NOMO-1 treated with DMSO at 0.1 percent for 48 hours (cell line): Measurements from ENCODE around the gene IL10.
"Not testable (repeated sequence)": the region's sequence is repeated elsewhere in the genome, so short reads cannot be mapped to it uniquely, and the experiment has no call there.

ENCODE experiments used
- DNase-seq: peaks from one replicate; lab custom pipeline; 2025; ENCODE audit not compliant: unreplicated experiment; lab: John Stamatoyannopoulos, UW

IL10 gene

DNA sequence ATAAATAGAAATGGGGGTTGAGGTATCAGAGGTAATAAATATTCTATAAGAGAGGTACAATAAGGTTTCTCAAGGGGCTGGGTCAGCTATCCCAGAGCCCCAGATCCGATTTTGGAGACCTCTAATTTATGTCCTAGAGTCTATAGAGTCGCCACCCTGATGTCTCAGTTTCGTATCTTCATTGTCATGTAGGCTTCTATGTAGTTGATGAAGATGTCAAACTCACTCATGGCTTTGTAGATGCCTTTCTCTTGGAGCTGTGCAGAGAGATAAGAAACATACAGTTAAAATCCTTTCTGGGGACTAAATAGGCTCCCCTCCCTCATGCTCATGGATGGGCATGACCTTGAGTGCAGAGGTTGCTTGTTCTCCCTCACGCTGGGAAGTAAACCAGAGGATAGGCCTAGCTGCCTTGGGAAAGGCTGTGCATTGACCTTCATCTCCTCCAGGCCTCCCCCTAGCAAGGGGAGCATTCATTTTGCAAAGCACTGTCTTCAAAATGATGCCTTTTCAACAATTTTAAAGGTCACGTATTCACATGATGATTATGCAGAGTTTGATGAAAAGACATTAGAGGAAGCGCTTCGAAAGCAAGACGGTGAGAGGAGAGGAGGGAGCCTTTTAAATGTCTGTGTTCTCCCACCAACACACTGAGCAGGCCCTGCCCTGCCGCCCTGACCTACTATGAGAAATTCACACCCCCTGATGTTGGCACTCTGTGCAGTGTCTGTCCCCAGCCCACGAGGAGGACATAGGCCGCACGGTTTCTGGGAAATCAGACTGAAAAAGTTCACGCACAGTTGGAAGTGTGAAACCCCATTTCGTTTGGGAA is 3.6 kb downstream of the IL10 start:
- DNase-seq = no peak

DNA sequence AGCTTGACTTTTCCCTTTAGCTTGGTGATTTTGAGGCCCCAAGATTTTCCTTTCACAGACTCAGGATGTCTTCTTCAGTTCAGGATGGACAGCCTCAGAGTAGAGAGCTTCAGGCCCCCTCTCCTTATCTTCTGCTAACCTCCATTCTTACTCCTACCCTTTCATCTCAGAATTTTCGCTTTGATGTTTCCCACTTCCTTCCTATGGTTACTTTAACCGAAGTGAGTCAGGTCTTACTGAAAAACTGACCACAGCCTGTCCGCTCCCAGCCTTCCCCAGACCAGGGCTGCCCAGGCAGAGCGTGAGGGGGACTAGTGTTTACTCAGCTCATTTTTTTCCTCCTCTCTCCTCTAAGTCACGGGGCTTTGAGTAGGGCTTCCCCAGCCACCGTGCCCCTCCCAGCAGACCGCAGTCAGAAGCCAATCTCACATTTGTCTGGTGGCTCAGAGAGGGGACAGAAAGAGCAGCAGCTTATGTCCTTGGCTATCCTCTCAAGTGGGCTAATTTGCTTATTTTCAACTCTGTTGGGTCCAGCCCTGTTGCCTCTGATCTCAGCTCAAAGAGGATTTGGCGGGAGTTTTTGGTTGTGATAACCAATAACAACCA is 5.9 kb downstream of the IL10 start:
- DNase-seq = peak; percentile 80

DNA sequence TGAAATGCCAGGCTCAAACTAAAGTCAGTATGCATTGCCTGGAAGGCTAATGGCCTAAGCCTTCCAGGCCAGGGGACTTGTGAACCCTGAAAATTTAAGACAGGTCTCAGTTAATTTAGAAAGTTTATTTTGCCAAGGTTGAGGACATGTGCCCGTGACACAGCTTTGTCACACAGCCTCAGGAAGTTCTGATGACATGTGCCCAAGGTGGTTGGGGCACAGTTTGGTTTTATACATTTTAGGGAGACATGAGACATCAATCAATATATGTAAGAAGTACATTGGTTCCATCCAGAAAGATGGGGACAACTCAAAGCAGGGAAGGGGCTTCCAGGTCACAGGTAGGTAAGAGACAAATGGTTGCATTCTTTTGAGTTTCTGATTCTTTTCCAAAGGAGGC is 6.5 kb downstream of the IL10 start:
- not testable (repeated sequence) for DNase-seq

DNA sequence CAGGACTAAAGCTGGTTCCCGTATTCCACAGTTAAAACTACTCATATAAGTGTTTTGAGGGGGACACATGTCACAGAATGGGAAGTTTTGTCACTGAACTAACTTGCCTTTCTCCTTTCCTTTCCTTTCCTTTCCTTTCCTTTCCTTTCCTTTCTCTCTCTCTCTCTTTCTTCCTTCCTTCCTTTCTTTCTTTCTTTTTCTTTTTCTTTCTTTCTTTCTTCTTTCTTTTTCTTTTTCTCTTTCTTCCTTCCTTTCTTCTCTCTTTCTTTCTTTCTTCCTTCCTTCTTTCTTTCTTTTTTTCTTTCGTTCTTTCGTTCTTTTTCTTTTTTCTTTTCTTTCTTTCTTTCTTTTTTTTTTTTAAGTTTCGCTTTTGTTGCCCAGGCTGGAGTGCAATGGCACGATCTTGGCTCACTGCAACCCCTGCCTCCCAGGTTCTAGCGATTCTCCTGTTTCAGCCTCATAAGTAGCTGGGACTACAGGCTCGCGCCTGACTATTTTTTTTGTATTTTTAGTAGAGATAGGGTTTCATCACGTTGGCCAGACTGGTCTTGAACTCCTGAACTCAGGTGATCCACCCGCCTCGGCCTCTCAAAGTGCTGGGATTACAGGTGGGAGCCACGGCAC is 9.4 kb downstream of the IL10 start:
- not testable (repeated sequence) for DNase-seq

DNA sequence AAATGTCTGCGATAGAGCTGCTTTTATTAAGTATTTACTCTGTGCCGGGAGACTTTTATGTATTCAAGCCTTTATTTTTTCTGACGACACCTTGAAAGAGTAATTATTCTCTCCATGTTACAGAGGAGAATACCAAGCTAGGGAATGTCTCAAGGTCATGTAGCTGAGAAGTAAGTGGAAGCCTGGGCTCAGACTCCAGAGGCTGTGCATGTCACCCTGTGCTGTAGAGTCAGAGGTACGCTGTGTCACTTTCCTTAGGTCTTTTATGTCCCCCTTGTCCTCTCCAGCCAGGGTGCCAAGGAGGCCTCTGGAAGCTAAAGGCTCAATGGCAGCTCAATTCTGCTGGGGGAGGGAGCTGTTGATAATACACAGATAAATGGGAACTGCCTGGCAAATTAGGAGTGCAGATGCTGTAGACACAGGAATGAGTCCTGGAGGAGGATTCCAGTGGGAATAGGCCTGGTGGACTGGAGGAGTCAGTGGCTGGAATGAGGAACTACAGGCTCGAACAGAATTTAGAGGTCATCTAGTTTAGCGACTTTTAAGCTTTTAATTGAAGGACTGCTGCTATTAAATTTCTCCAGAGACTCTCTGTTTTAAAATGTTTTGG is 11.0 kb downstream of the IL10 start:
- DNase-seq = no peak

DNA sequence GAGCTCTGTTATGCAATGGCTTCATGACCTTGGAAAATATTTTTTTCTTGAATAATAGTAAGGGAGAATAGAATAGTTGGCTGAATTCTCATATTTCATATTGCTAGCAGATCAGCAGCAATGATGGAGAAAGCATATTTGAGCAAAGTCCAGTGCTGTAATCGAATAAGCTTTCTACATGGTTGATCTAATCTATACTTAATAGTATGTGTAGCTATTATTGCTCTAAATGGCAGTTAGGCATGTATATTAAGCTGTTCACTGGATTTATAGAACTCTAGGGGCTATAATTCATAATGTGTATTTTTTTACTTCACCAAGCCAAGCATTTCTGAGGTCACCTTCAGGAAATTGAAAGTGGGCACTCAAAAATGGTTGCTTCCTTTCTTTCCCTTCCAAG is 11.7 kb downstream of the IL10 start:
- DNase-seq = no peak

DNA sequence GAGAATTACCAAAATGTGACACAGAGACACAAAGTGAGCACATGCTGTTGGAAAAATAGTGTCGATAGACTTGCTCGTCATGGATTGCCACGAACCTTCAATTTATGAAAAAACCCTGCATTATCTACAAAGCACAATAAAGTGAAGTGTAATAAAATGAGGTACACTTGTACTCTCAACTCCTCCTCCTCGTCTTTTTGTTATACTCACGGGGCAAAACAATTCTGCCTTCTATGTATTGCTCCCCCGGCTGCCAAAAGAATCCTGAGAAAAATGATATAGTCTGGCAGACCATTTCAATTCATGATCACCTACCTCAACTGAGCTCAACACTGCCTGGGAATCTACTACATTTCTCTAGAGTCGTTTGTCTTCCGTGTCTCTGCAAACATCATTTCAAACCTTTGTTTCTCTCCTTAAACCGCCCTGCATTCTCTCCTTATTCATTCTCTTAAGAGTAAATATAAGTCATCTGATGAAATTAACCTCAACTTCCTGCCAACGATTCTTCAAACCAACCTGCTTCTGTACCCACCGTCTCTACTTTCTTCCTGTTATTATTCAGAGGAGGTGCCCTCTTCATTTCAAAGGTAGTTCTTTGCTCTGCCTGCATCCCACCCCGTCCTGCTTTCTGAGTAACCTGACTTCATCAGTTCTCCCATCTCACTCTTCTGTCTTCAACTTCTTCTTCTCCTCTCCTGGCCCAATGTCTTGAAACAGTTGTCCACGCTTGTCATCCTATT is 14.6 kb downstream of the IL10 start:
- peak; percentile 72 for DNase-seq

DNA sequence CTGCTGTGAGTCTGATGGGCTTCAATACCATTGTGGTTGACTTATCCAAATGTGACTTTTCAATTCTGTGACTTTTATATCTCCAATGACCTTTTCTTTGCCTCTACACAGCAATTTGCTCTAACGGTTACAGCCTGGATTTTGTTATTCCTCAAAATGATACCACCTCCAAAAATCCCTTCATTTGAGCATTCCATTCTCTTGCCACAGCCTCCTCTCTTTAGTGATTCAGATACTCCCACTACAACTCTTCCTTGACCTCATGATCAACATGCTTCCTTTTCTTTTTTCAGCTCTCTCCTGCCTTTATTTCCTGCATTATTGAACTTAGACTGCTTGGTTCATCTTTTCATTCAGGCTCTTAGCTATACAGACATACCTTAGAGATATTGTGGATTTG is 18.3 kb downstream of the IL10 start:
- no peak for DNase-seq

DNA sequence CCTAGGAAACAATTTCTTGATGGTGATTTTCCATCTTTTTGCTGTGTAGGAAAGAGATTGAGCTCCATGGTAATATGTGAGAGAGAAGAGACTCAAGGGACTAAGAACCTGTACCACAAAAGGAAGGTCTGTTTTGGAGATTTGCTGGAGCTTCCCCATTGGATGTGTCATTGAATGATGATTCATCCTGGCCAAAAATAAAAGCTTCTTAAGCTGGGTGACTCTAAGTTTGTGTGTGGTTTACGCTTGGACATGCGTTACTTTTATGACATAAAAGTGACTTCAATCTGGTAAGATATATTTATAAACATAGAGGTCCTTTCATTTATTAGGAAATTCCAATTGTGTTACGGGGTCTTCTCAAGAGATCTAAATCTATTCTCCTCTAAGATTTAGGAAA is 19.2 kb downstream of the IL10 start:
- DNase-seq = peak; percentile 78

DNA sequence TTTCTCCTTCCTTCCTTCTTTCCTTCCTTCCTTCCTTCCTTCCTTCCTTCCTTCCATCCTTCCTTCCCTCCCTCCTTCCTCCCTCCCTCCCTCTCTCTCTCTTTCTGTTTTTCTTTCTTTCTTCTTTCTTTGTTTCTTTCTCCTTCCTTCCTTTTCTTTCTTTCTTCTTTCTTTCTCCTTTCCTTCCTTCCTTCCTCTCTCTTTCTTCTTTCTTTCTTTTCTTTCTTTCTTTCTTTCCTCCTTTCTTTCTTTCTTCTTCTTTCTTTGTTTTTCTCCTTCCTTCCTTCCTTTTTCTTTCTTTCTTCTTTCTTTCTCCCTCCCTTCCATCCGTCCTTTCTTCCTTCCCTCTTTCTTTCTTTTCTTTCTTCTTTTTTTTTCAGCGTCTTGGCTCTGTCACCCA is 19.8 kb downstream of the IL10 start:
- DNase-seq = no peak

DNA sequence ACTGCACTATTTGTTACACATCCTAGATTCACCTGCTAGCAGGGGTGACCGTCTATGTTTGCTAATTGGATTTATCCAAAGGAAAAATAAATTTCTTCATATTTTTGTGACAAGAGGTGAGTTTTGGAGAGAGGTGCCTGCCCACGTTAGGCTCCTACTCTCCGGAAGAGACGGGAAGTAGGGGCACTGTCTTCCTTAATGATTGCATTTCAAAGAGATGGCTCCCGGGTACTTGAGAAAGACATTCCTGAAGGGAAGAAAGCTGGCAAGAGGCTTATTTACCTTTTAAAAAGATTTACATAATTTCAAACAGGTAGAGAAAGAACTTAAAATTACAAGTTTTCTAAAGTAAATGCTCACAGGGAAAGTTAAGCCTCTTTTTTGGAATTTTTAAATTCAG is 20.4 kb downstream of the IL10 start:
- DNase-seq = no peak

DNA sequence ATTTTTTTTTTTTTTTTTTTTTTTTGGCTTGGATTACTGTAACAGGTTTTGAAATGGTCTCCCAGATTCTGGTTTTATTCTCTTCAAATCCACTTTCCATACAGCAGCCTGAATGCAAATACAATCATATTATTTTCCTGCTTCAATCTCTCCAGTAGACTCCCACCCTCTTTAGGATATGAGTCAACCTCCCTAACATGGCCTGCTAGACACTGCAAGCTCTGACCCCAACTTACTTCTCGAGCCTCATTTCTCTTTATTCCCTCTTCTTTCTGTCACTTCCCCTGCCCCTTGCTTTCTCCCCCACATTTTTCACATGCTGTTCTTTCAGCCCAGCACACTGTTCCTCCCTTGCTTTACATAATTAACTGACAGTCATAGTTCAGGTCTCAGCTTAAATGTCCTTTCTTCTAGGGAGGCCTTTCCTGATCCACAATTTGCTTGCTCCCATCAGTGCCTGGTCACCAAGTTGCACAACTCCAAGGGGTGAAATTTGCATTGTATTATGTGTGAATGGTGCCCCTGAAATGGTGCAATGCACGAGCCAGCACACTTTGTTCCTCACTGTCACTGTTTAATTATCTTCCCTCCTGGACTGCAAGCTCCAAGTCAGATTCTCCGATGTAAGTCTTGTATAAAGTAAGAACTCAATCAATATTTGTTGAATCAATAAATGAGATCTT is 23.8 kb downstream of the IL10 start:
- peak; percentile 63 for DNase-seq

DNA sequence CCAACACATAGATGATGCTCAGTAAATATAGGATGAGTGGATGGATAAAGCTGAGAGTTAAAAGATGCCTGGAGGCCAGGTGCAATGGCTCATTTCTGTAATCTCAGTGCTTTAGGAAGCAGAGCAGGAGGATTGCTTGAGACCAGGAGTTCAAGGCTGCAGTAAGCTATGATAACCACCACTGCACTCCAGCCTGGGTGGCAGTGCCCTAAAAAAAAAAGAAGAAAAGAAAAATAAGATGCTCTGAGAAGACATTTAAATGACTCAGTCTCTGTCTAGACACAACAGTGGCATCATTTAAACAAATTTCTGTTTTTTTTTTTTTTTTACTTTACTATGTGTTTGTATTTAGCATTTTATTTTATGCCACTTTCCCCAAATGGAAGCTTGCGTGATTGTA is 27.0 kb downstream of the IL10 start:
- DNase-seq = no peak

DNA sequence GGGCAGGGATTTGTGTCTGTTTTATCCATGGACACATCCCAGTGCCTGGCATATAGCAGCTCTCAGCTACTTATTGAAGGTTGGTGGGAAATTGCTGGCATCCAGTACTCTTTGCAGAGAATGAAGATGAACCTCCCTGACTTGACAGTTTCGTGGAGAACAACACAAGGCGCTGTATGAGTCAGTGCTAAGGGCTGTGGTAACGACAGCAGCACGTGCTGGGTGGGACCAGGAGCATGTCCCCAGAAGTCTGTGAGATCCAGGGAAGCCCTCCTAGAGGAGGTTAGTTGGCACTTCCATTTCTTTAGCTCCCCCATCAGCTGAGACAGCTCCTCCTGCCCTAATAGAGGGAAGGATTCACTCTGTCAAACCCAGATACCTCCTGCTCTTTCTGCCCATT is 27.6 kb downstream of the IL10 start:
- DNase-seq = no peak

DNA sequence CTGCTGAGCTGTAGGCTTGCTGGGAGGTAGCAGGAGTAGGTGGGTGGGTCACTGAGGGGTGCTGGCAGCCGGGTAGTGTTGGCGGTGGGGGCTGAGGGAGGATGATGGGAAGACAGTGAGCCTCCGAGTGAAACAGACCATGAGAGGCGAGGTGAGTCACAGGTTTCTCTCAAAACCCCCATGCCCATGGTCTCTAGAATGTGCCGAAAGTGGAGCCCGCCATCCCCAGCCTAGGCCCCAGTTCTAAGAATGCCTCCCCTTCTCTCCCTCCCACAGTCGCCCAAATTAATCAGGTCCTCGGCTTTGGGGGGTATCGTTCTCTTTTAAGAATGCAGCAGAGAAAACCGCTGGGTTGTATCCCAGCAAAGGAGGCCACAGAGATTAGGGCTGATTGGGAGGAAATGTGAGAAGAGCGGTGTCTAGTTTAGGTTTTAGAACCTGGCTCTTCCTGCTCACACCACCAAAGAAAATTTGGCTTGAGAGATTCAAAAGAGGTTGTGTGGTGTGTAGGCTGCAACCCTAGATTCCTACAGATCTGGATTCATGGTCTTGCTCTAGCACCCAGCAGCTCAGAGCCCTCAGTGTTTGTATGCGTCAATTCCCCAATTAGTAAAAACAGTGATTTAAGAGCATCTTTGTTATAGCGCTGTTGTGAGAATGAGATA is 29.4 kb downstream of the IL10 start:
- no peak for DNase-seq

DNA sequence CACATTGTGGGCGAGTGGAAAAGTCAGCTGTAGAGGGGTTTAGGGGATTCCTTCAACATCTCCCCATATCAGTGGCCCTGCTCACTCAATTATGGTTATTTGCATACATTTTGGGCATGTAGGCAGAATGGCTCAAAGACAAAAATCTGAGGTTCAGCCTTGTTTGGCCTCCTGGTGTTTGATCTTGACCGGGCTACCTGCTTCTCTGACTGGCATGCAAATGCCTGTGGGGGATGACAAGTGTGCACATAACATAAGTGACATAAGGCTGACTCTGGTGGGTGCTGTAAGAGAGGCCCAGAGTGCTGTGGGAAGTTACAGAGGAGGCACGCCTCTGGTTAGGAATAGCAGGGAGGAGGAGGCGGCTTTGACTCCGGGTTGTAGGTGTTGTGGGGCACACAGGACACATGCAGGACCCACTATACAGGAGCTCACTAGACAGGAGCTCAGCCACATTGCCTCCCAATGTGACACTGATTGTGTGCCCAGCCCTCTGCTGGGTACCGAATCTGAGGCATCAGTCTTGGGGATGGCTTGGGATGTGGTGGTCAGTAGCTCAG is 31.1 kb downstream of the IL10 start:
- DNase-seq = no peak

DNA sequence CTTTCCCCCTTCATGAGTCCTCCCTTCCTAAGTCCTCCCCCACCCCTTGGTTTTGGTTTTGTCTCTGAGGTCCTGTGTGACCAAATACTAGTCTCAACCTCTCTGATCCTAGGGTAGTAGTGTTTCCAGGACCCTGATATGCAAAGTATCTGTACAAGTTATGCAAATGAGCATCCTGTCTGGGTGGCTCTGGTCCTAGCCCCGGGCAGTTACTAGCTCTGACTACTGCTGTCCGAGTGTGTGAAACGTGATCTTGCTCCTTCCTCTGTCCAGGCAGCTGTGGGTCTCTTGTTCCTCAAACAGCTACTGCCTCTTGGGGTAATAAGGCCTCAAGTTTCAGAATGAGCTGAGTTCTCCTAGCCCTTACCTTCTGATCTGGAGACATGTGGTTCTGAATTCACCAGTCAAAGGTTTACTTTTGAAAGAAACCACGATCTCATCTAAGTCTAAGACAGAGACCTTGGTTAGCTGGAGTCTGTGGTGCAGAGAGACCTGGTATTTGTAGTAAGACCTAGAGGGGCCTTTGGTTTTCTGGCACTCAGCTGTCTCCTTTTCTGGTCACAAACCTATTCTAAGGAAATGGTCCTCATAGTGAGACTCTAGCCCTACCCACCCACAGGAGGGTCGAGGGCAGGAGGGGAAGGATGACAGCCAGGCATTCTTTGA is 32.8 kb downstream of the IL10 start:
- DNase-seq = peak; percentile 69

DNA sequence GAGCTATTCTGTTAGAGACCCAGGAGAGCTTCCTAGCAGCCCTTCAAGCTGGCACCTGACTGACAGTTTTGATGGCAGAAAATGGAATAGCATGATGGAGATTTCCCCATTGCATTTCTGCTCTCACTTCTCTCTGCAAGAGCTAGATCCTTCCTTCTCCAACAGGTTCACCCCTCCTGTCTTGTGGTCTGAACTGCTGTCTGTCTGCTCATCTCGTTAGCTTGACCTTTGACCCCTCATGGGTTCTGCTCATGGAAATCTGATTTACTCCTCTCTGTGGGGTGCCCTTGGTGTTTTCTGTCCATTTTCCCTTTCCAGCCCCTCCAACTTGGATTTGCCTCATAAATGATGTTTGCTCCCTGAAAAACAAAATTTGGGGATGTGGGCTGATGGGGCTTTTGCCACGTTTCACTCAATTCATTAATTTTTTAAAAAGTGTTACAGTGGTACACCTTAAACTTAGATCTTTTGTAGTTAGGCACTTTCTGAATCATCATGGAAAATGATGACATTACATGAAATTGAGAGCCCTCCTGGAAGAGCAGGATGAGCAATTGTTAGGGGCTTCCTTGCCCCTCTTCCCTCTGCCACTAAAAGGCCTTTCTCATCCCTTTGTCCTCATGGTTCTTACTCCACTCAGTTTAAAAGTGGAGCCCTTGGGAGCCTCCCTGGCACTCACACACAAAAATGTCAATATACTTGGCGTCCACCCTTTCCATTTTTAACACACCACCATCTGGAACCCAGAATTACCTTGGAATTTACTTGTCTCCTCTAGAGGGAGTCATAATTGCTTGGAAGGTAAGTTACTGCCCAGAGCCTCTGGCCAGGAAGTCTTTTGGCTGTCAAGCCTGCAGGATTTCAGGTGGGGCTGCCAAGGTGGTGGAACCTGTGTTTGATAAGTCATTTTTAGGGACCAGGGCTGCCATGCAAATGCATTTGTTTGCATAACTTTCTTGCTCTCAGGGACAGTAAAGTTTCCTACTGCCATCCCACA is 33.6 kb downstream of the IL10 start:
- DNase-seq = peak; percentile 46
